ENCODE results near the gene ZNF503.

ZNF503 gene

DNA sequence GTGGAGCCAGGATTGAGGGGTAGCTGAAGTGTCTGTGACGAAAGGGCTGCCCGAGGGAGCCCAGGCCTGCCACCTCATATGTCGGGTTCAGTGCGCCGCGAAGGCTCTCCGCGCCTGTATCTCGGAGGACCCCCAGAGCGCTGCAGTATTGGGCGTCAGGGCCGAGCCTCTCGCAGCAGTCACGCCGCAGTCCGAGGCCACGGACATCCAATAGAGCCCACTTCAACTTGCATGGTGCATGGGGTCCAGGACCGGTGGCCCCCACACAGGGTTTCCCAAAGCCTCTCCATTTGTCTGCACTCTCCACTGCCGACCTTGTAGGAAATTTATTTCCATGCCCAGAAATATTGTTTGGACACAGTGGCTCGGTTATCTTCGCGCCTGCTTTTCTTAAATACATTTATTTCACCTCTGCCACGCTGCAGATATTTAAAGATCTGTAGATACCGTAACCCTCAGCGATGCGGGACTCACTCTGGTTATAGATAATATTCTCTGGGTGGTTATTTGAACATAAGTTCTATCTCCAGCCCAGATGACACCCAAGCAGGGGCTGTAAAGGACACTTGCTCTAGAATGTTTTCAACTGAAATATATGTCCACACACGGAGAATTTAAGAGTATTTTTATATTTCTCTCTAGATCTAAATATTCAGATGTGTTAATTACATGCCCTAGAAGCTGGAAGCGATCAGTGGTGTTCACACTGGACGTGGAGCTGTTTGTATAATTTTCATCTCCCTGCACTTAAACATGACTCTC, 5.1 kb upstream of the ZNF503 start:
- no peak overlapping the region for H3K9ac ChIP-seq (ENCODE audit: insufficient read length)
- H3K9me3 ChIP-seq (ENCODE audit: low read depth, low read length): no peaks in the 10 kb centered on the region
- no peaks in the 10 kb centered on the region for H3K36me3 ChIP-seq (ENCODE audit: insufficient read depth, low read length)
- DNase-seq (ENCODE audit: low read depth, low spot score): no peak
- H3K27ac ChIP-seq: no peak overlapping the region
- TF ChIP-seq FOXP2 (optimal IDR thresholded peaks at IDR 0.05; ENCODE audit: control extremely low read depth, extremely low read length, insufficient read depth) (no peak), EZH2 (IDR thresholded peaks at IDR 0.05) (no peak), POLR2AphosphoS5 (IDR thresholded peaks at IDR 0.05; ENCODE audit: borderline replicate concordance, low read depth, low read length) (no peak)
- no peak overlapping the region for H3K4me3 ChIP-seq

DNA sequence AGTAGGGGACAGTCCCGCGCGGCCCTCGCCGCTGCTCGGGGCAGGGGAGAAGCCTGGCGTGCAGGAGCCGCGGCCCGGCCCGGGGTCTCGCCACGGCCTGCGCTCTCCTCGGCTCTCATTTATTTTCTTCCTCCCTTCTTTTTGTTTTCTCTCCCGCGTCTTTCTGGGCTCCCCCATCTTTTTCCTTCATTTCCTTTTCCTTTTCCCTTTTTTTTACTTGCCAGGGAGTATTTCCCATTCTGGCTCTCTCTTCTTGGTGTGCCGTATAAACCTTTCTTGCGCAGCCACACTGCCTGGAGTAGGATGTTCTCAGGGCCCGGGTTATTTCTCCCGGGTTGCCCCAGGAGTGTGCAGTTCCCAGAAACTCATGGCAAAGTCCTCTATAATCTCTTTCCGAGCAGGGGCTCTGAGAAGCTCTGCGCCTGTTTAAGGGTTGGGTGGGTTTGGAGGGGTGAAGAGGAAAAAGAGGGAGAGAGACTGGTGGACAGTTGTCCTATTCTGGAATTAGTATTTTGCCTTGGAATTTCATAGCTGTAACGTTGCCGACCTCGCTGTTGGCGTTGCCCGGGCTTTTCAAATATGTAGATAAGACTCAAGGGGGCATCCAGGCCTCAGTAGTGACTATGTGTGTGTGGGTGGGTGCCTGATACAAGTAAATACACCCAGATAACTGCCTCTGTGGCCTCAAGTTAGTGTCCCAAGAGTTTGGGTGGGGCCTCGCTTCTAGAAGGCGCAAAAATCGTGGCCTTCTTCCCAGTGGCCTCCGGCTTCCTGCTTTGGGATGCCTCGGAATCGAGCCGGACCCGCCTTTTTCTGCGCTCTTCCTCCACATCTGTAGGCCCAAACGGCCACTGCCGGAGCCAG, 4.3 kb upstream of the ZNF503 start:
- H3K4me3 ChIP-seq: no peak overlapping the region
- H3K27ac ChIP-seq: no peak overlapping the region
- no peak for TF ChIP-seq EZH2 (IDR thresholded peaks at IDR 0.05)
- TF ChIP-seq POLR2AphosphoS5 (IDR thresholded peaks at IDR 0.05; ENCODE audit: borderline replicate concordance, low read depth, low read length): no peak
- no peak for TF ChIP-seq FOXP2 (optimal IDR thresholded peaks at IDR 0.05; ENCODE audit: control extremely low read depth, extremely low read length, insufficient read depth)
- no peaks in the 10 kb centered on the region for H3K36me3 ChIP-seq (ENCODE audit: insufficient read depth, low read length)
- H3K9me3 ChIP-seq (ENCODE audit: low read depth, low read length): no peaks in the 10 kb centered on the region
- H3K9ac ChIP-seq (ENCODE audit: insufficient read length): no peak overlapping the region
- no peak for DNase-seq (ENCODE audit: low read depth, low spot score)

DNA sequence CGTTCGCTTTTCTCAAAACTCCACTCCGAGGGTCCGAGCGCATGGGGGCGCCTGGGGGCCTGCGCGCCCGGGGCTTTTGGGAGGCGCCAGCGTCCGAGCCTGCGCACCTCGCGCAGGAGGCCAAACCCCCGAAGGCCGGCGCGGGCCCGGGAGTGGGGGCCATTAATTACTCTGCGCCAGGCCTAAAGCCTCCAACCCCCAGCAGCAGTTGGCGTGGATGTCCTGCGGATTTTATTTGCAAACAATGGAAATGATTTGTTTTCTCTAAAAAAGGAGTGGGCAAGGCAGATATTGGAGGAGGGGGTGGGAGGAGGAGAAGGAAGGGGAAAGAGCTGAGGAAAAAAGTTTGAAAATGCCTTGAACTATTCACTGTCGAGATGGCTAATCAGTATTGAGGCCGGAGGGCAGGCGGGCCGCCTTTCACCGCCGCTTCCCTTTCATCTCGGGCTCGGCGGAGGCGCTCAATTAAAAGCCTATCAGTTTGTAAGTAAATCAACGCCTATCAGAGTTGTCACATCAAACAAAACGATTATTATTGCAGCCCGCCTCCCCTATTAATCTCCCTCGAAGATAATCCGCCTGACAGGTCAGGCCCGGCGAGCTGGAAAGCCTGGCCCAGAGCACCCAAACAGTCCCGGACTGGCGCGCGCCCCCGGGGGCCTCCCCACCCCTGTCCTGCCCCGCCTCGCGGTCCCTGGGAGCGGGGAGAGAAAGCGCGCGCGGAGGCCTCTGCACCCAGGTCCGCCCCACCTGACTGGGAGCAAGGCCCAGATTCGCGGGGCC, 3.4 kb upstream of the ZNF503 start:
- H3K9ac ChIP-seq (ENCODE audit: insufficient read length): no peak overlapping the region
- no peak for DNase-seq (ENCODE audit: low read depth, low spot score)

DNA sequence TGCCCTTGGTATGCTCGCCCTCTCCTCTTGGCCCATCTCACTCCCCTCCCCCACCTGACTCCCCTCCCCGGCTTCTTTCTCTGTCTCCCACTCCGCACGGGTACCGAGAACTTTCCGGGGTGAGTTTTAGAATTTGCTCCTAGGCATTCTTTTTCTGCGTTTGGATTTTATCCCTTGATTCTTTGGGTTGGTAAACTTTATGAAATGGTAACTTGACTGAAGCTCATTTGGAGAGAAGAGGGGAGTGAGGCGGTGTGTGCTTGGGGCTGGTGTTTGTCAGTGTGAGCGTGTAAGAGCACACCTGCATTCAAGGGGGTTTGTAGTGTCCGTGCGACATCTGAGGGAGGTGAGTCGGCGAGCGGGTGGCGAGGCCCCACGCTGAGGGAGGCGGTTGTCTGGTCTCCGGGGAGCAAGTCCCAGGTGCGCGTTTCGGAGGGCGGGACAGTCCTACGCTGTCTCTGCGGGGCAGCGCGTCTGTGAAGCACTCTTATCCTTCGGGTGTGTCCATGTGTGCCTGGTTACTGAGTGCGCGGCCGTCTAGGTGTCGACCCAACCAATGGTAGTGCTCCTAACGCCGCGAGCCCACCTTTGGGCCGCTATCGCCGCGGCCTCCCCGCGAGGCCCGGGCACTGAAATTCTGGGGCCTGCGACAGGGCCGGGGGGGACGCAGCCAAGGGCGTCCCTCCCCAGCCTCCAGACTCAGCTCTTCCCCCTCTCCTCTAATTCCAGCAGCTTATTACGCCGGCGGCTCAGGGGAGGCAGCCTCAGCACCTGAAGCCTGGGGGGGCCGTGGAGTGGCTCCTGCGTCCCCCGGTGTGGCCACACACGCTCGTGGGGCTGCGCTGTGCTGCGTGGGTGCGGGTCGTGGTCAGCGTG, 2.6 kb upstream of the ZNF503 start:
- TF ChIP-seq POLR2AphosphoS5 (IDR thresholded peaks at IDR 0.05; ENCODE audit: borderline replicate concordance, low read depth, low read length) (no peak), FOXP2 (optimal IDR thresholded peaks at IDR 0.05; ENCODE audit: control extremely low read depth, extremely low read length, insufficient read depth) (no peak), EZH2 (IDR thresholded peaks at IDR 0.05) (no peak)
- H3K27ac ChIP-seq: no peak overlapping the region
- no peaks in the 10 kb centered on the region for H3K9me3 ChIP-seq (ENCODE audit: low read depth, low read length)
- no peaks in the 10 kb centered on the region for H3K36me3 ChIP-seq (ENCODE audit: insufficient read depth, low read length)
- DNase-seq (ENCODE audit: low read depth, low spot score): no peak
- no peak overlapping the region for H3K9ac ChIP-seq (ENCODE audit: insufficient read length)
- H3K4me3 ChIP-seq: peak overlapping the region; percentile 84

More for the DNA sequence above, 3.4 kb upstream of the ZNF503 start:
- H3K4me3 ChIP-seq: no peak overlapping the region
- H3K9me3 ChIP-seq (ENCODE audit: low read depth, low read length): no peaks in the 10 kb centered on the region
- no peaks in the 10 kb centered on the region for H3K36me3 ChIP-seq (ENCODE audit: insufficient read depth, low read length)
- H3K27ac ChIP-seq: no peak overlapping the region
- TF ChIP-seq POLR2AphosphoS5 (IDR thresholded peaks at IDR 0.05; ENCODE audit: borderline replicate concordance, low read depth, low read length) (no peak), EZH2 (IDR thresholded peaks at IDR 0.05) (no peak), FOXP2 (optimal IDR thresholded peaks at IDR 0.05; ENCODE audit: control extremely low read depth, extremely low read length, insufficient read depth) (no peak)

DNA sequence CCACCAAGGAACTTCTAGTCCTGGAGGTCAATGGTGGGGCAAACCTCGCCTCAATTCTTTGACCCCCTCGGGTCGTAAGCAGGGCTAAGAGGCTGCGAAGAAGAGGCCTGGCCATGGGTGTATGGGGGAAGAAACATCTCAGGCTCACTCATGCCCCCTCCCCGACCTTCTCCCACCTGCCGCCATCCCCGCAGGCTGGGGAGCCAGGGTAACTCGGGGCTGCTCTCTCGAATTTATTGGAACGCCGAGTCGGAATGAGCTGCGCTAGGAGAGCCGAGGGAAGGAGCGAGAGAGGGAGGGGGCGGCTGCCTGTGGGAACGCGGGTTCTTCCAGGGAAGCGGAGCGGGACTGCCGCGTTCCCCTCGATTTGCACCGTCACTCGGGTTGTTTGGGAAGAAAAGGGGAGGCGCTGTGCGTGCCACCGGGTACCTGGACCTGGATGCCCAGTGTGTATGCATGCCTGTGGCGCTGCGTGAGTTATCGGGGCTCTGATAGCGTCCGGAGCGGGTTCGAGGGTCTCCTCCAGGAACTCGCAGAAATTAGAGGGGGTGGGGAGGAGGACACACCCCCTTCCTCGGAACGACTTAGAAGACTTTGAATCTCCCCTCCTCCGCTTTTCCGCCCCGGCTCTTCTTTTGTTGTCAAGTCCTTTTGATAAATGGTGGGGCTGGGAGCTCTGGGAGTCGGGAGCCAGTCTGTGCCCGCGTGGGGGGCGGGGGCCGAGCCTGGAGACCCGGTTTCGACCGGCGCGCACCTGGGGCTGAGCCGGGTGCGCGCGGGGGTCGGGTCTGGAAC, 1.8 kb upstream of the ZNF503 start:
- TF ChIP-seq FOXP2 (optimal IDR thresholded peaks at IDR 0.05; ENCODE audit: control extremely low read depth, extremely low read length, insufficient read depth): no peak
- no peak for TF ChIP-seq EZH2 (IDR thresholded peaks at IDR 0.05)
- no peak for TF ChIP-seq POLR2AphosphoS5 (IDR thresholded peaks at IDR 0.05; ENCODE audit: borderline replicate concordance, low read depth, low read length)
- Histone ChIP-seq H3K9ac (ENCODE audit: insufficient read length) (no peak overlapping the region), H3K4me3 (peak overlapping the region; percentile 84), H3K9me3 (ENCODE audit: low read depth, low read length) (no peaks in the 10 kb centered on the region), H3K27ac (no peak overlapping the region), H3K36me3 (ENCODE audit: insufficient read depth, low read length) (no peaks in the 10 kb centered on the region)
- DNase-seq (ENCODE audit: low read depth, low spot score): no peak

DNA sequence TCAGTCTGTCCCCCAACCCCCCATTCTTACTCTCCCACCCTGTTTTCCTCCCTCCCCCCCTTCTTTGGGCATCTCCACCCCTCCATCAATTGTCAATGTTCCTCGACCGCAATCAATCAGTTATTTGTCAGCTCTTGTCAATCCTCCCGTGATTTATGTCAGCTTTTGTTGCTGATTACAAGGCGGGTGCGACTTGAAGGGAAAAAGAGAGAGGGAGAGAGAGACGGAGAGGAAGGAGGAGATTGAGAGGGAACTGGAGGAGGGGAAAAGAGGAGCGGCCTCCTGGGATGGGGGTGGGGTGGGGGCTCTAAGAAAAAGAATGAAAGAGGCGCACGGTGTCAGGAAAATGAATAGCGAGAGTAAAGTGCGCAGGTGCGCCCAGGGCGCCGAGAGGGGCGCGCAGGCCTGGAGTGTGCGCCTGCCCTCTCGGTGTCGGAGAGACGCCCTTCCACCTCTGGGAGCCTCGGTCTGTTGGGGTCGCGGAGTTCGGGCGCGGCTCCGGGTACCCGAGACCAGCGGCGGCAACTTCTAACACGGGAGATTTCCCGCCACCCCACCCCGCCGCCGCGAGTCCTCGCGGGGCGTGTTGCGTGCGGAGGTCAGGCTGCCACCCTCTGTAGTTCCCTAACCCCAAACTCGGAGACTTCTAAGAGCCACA, 1.1 kb upstream of the ZNF503 start:
- no peaks in the 10 kb centered on the region for H3K36me3 ChIP-seq (ENCODE audit: insufficient read depth, low read length)
- TF ChIP-seq EZH2 (IDR thresholded peaks at IDR 0.05) (no peak), FOXP2 (optimal IDR thresholded peaks at IDR 0.05; ENCODE audit: control extremely low read depth, extremely low read length, insufficient read depth) (no peak), POLR2AphosphoS5 (IDR thresholded peaks at IDR 0.05; ENCODE audit: borderline replicate concordance, low read depth, low read length) (no peak)
- H3K9ac ChIP-seq (ENCODE audit: insufficient read length): peak overlapping the region; percentile 49
- no peaks in the 10 kb centered on the region for H3K9me3 ChIP-seq (ENCODE audit: low read depth, low read length)
- H3K27ac ChIP-seq: peak overlapping the region; percentile 50; the same call in 1 of the 2 replicates
- DNase-seq (ENCODE audit: low read depth, low spot score): no peak
- peak overlapping the region; percentile 84 for H3K4me3 ChIP-seq
